ENCODE results near the gene L1CAM. TPM values are rescaled to one million over a fixed set of nuclear protein-coding genes. Genes with fewer than 3 reads are reported as not detected.

L1CAM gene
- total and polyA plus RNA-seq, 12 donors, result 1.1 to 5.6 (median 2.7) TPM

DNA sequence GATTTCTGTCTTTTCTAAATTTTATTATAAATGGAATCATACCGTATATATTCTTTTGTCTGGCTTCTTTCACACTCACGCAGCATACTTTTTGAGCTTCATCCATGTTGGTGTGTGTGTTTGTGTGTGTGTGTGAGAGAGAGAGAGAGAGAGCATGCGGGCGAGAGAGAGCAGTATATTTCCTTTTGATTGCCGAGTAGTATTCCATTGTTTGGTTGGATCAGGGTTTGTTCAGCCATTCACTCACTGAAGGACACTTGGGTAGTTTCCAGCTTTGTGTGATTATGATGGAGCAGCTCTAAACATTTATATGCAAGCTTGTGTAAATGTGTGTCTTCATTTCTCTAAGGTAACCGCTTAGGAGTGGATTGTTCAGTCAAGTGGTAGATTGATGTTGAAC is 3.1 kb upstream of the L1CAM start:
- WGBS, 2 donors, result 97% methylated on average over 6 of the region's 6 CpGs
- DNase-seq (no peak), ATAC-seq (no peak)
- intact Hi-C loops (cut with DNase I), result no loop called here
- peaks cover 0 to 89% (median 20%) of the 10 kb centered on the region in 7 donors for H3K27me3 ChIP-seq
- no peak overlapping the region for H3K4me3 ChIP-seq
- H3K27ac ChIP-seq, result no peak overlapping the region
- H3K9me3 ChIP-seq, result no peaks in the 10 kb centered on the region
- no peaks in the 10 kb centered on the region for H3K36me3 ChIP-seq
- TF ChIP-seq, protein P1, sequence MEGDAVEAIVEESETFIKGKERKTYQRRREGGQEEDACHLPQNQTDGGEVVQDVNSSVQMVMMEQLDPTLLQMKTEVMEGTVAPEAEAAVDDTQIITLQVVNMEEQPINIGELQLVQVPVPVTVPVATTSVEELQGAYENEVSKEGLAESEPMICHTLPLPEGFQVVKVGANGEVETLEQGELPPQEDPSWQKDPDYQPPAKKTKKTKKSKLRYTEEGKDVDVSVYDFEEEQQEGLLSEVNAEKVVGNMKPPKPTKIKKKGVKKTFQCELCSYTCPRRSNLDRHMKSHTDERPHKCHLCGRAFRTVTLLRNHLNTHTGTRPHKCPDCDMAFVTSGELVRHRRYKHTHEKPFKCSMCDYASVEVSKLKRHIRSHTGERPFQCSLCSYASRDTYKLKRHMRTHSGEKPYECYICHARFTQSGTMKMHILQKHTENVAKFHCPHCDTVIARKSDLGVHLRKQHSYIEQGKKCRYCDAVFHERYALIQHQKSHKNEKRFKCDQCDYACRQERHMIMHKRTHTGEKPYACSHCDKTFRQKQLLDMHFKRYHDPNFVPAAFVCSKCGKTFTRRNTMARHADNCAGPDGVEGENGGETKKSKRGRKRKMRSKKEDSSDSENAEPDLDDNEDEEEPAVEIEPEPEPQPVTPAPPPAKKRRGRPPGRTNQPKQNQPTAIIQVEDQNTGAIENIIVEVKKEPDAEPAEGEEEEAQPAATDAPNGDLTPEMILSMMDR (IDR thresholded peaks at IDR 0.05), result no peak
- H3K4me1 ChIP-seq, result peaks cover 0 to 6% (median 0%) of the 10 kb centered on the region in 9 donors

DNA sequence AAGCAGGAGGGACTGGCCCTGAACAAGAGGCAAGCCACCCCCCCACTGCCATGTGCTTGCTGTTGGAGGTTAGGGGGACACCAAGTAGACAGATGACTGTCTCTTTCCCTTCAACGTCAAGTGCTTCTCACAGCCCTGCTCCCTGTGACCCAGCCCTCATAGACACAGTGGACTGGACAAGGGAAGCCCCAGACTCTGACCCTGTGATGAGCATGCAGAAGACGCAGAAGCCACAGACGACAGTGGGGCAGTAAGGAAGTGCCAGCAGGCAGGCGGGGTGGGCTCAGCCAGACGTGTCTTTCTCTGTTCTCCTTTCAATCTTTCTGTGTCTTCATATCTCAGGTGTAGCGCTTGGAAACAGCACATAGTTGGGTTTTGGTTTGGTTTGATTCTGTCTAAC is 2.4 kb upstream of the L1CAM start:
- TF ChIP-seq, protein P1 (IDR thresholded peaks at IDR 0.05), result no peak
- WGBS, 2 donors, result 64 to 75% methylated on average over 6 of the region's 6 CpGs
- H3K4me3 ChIP-seq, result no peak overlapping the region
- H3K36me3 ChIP-seq, result no peaks in the 10 kb centered on the region
- DNase-seq (no peak), ATAC-seq (no peak)
- H3K27ac ChIP-seq, result no peak overlapping the region
- H3K27me3 ChIP-seq, result peaks cover 0 to 89% (median 27%) of the 10 kb centered on the region in 7 donors
- peaks cover 0 to 6% (median 0%) of the 10 kb centered on the region in 9 donors for H3K4me1 ChIP-seq
- H3K9me3 ChIP-seq, result no peaks in the 10 kb centered on the region
- intact Hi-C loops (cut with DNase I), result no loop called here

DNA sequence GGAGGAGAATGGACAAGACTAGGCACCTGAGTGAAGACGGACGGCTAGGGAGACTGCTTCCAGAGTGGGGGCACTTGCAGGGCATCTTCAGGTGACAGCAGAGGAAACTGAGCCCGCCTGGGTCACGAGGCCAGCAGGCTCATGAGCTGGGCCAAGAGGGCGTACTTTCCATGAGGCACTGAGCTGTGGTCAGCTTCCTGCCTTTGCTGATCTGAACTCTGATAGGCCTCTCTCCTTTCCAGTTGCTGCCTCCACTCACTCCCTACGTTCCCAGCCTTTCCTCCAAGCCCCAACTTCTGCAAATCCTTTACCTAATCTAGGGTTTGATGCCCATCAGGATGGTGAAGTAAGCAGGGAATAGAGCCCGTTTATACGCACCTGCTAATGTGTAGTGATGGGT is 1.4 kb upstream of the L1CAM start:
- Histone ChIP-seq H3K4me3 (no peak overlapping the region), H3K27ac (no peak overlapping the region), H3K9me3 (no peaks in the 10 kb centered on the region), H3K36me3 (no peaks in the 10 kb centered on the region), H3K27me3 (peaks cover 0 to 89% (median 37%) of the 10 kb centered on the region in 7 donors), H3K4me1 (peaks cover 0 to 6% (median 0%) of the 10 kb centered on the region in 9 donors)
- TF ChIP-seq, protein P1 (IDR thresholded peaks at IDR 0.05), result no peak
- DNase-seq, result no peak
- ATAC-seq, result no peak
- intact Hi-C loops (cut with DNase I), result no loop called here
- WGBS, 2 donors, result 60 to 69% methylated on average over 8 of the region's 8 CpGs

DNA sequence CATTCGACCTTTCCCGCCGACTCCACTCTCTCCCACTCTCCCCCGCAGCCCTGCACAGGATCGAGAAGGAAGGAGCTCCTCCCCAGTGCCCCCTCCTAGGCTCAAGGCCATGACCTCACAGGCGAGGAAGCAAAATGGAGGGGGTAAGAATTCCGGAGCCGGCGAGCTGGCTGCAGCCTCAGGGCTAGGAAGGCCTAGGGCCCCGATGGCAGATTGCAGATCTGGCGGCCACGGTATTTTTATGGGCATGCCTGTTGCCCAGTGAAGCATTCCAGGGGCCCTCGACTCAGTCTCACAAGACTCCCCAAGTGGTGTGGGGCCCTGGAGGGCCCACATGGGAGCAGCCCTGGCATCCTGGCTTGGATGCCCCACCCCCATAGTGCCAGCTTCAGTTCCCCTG is 942 bp upstream of the L1CAM start:
- no peak overlapping the region for H3K27ac ChIP-seq
- peaks cover 0 to 89% (median 40%) of the 10 kb centered on the region in 7 donors for H3K27me3 ChIP-seq
- no peaks in the 10 kb centered on the region for H3K9me3 ChIP-seq
- intact Hi-C loops (cut with DNase I), result no loop called here
- TF ChIP-seq, protein P1 (IDR thresholded peaks at IDR 0.05), result no peak
- ATAC-seq, result no peak
- DNase-seq, result no peak
- H3K4me3 ChIP-seq, result no peak overlapping the region
- H3K36me3 ChIP-seq, result no peaks in the 10 kb centered on the region
- 28 to 31% methylated on average over 11 to 13 of the region's 13 CpGs for WGBS, 2 donors
- peaks cover 0 to 6% (median 0%) of the 10 kb centered on the region in 9 donors for H3K4me1 ChIP-seq

All from heart right ventricle (tissue), 16 donors.